RKO (cell line): ENCODE measurements around the gene RPS15.
A peak's percentile ranks its signal among the peaks of the same experiment; 100 is the strongest.

ENCODE experiments used
- DNase-seq: peaks from one replicate; pipeline ENCODE4 v3.0.0-alpha.2; 2016; ENCODE audit warnings: low spot score

The RPS15 gene

DNA sequence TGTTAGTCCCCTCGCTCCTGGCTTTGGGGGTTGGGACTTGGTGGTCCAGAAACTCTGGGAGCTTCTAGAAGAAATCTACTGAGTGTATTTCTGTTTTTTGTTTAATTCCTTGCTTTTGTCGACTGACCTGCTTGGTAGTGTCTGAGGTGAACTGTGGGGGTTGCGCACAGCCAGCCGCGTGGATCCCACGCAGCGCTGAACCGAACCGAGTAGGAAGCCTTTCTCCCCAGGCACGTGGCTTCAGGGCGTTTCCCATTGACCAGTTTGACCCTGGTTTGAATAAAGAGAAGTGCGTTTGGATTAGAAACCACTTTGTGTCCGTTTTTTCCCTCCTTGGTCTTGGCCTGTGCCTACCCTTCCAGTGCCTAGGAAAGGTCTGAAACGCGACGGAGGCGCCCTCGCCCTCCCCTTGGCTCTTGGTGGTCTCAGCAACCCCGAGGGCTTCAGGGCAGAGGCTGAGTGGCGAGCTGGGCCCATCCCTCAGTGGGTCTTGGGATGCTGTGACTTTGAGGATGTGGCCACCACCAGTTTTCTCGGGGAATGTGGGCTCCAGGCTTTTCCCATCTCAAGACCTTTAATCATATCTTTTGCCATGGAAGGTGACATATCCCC is 2.7 kb upstream of the RPS15 start:
- DNase-seq: no peak

DNA sequence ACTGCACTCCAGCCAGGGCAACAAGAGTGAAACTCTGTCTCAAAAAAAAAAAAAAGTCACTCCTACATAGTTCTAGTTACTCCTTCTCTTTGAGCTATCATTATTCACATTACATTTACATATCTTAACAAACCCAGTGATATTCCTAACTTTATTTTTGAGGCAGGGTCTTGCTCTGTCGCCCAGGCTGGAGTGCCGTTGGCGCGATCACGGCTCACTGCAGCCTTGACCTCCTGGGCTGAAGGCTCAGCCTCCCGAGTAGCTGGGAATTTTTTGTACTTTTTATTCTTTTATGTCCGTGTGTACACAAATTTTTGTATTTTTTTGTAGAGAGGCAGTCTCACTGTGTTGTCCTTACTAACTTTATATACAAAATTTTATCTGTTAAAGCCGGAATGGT is 587 bp upstream of the RPS15 start:
- DNase-seq: no peak

DNA sequence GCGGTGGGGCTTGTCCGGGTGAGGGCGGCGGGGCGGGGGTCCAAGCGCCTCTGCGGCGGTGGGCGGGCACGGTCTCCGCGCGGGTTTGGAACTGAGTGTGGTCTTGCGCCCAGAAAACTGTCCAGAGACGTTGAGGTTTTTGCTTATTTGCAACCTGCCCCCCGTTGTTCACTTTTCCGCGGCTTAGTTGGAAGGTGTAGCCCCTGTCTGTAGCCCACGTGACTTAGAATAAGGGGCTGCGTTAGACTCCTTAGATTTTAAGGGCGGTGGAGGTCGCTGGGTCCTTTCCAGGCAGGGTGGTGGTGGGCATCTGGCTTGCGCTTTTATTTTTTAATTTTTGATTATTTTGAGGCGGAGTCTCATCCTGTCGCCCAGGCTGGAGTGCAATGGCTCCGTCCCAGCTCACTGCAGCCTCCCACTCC is 748 bp downstream of the RPS15 start:
- DNase-seq: no peak

DNA sequence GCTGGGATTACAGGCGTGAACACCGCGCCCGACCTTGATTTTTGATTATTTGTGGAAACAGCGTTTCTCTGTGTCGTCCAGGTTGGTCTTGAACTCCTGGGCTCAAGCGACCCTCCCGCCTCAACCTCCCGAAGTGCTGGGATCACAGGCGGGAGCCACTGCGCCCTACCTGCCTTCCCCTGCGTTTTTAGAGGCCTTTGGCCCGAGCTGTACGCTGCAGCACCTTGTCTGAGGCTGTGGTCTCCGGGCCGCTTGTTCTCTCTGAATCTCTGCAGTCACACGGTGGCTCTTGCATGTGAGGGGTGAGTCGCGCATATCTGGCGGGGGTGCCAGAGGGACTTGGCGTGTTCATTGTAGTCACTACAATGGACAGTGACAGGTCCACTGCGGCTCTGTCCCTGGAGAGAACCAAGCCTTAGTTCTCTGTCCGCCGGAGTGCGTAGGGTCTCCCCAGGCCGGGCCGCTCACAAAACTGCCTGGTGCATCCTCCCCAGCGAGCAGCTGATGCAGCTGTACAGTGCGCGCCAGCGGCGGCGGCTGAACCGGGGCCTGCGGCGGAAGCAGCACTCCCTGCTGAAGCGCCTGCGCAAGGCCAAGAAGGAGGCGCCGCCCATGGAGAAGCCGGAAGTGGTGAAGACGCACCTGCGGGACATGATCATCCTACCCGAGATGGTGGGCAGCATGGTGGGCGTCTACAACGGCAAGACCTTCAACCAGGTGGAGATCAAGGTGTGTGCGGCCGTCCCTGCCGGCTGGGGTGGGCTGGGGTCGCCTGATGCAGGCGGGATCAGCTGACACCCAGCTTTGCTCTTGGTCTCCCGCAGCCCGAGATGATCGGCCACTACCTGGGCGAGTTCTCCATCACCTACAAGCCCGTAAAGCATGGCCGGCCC is 1.6 kb downstream of the RPS15 start:
- DNase-seq: peak; percentile 42

DNA sequence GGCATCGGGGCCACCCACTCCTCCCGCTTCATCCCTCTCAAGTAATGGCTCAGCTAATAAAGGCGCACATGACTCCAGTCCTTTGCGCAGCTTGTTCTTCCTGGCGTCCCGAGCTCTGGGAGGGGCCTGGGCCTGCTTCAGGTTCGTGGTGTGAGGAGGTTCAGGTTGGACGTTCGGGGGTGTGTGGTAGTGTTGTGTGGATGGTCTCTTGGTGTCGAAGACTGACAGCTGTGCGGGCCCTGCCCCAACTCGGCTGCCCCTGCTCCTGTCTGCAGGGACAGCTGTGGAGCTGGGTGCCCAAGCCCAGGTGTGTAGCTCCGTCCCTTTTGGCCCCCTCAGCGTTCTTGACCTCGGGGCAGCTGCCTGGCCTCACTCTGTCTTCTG is 2.2 kb downstream of the RPS15 start:
- no peak for DNase-seq

DNA sequence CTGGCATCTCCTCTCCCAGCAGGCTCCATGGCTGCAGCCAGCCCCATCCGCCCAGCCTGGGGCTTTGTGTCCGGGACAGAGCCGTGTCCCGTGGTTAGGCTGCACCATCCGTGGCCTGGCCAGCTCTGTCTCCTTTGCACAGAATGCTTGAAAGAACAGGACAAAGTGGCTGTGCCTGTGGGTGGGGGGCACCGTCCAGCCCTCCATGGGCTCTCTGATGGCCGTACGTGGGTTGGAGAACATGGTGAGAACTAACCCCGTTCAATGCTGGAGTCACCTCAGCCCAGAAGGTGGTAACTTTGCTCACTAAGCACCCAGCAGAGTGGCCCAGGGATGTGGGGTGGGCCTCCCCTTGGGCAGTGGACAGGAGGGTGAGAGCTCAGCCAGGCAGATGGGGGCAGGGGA is 2.8 kb downstream of the RPS15 start:
- no peak for DNase-seq

DNA sequence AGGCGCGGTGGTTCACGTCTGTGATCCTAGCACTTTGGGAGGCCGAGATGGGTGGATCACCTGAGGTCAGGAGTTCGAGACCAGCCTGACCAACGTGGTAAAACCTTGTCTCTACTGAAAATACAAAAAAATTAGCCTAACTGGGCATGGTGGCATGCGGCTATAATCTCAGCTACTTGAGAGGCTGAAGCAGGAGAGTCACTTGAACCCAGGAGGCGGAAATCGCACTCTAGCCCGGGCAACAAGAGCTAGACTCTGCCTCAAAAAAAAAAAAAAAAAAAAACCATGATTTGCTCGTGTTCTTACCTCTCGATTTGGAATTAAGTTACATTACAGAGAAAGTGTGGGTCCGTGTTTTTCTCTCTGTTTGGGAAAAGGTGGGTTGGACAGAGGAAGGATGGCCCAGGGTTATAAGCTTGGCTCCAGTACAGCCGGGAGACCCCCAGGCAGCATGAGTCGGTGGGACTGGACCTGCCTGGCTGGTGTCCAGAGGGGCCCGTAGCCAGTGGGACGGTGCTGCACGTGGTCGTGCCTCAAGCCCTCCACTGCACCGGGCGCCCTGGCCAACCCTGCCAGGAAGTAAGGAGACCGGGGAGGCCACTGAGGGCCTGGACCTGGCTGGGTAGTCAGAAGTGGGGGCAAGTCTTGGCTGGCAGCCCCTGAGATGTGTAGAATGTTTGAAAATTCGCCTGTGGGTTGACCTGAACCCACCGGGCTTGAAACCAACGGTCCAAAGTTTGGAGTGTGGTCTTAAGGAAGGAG is 3.7 kb downstream of the RPS15 start:
- no peak for DNase-seq

DNA sequence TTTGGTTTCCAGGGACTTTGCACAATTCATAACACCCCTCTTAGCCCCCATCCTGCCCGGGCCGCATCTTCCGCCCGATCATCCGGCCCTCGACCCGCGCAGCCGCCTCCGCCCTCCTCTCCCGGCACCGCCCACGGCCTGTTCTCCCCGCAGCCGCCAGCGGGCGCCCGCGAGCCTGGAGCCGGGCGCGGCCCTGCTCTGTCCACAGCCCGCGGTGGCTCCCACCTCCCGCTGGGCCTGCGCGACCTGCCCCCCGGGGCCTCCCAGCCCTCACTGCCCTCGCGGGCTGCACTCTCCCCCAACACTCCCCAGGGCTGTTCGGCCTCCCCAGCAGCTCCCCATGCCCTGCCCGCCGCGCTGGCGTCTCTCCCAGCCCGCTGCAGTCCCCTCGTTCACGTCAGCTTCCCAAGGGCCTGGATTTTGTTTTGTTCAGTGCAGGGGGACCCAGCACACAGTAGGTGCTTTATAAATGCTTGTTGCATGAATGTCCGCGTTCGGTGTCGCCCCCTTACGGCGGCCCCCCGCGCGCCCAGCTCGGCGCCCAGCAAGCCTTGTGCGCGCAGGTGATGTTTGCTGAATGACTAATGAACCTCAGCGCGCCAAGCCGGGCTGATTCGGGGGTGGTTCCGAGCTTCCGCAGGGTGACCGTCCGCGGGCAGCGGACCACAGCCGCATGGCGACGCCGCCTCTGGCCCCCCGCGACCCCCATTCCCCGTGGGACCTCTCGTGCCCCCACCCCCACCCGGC is 7.2 kb downstream of the RPS15 start:
- DNase-seq: peak; percentile 79

DNA sequence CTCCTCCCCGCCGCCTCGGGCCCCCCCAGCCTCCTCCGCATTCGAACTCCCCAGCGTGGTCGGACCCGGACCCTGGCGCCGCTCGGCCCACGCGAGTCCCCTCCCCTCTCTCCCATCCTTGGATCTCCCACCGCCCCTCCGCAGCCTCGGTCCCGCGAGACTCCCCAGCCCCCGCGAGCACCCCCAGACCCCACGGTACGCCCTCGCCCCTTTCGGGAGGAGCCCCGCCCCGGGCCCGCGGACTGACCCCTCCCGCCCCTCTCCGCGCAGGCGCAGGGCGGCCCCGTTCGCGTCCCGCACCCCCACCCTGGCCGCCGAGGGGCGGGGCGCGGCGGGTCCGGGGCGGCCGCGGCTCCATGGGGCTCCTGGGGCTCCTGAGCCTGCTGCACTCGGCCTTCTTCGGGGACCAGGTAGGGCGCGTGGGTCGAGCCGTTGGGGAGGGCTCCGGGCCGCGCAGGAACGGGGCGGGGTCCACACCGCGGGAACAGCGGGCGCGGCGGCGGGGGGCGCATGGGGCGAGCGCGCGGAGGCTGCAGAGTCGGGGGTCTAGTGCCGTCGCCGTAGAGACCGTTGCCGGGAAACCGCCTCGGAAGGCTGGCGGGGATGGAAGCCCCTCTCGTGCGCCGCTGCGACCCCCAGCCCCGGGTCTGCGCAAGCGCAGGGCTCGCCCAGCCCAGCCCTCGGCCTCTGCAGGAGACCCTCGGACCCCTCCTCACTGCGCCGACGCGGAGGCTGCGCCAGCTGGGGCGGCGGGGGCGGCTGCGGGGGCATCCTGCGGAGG is 7.9 kb downstream of the RPS15 start:
- DNase-seq: peak; percentile 47

DNA sequence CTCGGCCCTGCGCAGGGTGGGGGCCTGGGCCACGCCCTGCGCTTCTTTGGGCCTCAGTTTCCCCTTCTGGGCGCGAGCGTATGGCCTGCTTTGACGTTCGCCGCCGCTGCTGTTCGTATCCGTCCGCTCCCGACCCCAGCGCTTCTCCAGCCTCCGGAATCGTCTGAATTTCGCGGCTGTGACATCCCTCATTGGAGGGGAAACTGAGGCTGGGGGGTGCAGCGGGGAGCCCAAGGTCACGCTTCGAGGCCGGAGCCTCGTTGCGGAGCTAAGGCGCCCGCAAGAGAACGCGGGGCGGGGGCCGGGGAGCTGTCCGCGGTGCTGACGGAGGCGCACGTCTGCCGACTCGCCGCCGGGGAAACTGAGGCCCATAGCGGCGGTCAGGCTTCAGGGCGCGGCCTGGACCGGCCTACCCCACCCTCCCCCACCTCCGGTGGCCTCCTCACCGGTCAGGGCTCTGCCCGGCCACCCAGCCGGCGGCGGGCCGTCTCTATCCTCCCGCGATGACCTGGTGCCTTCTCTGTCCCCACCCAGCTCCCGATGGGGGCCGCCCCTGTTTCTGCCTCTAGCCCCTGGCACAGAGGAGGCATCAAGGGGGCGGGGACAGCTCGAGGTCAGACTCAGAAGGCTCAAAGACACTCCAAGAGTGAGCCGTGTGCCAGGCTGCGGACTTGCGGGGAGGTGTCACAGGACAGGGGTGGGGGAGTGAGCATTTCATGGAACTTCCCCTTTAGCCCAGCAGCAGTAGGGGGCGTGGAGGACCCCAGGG is 8.7 kb downstream of the RPS15 start:
- no peak for DNase-seq

DNA sequence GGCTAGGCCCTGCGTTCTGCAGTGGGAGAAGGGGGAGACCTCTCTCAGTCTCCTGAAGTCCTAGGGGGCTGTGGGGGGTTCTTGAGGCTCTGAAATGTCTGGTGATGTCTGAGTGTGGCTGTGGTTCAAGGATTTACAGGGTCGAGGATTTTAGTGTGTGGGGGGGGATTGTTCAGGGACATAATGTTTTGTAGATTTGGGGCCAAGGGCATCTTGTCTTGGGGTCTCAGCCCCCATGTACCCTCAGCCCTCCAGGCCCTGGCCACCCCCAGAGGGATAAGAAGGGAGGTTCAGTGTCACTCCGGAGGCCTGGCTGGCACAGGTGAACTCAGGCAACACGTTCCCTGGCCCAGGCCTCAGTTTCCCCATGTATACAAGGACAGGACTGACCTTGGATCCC is 9.3 kb downstream of the RPS15 start:
- no peak for DNase-seq

DNA sequence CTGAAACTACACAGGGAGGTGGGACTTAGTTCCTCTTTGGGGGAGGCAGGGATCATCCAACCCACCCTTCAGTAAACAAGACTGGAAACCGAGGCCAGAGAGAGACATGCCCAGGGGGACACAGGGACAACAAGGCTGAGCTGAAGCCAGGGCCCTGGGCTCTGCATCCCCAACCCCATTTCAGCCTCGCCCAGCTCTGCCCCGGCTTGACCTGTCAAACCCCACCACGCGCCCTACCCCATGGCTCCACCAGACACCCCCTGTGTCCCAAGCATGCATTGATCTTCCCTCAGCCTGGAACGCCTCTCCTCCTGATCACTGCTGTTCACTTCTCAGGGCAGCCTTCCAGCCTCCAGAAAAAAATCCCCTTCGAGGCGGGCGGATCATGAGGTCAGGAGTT is 9.7 kb downstream of the RPS15 start:
- DNase-seq: no peak

DNA sequence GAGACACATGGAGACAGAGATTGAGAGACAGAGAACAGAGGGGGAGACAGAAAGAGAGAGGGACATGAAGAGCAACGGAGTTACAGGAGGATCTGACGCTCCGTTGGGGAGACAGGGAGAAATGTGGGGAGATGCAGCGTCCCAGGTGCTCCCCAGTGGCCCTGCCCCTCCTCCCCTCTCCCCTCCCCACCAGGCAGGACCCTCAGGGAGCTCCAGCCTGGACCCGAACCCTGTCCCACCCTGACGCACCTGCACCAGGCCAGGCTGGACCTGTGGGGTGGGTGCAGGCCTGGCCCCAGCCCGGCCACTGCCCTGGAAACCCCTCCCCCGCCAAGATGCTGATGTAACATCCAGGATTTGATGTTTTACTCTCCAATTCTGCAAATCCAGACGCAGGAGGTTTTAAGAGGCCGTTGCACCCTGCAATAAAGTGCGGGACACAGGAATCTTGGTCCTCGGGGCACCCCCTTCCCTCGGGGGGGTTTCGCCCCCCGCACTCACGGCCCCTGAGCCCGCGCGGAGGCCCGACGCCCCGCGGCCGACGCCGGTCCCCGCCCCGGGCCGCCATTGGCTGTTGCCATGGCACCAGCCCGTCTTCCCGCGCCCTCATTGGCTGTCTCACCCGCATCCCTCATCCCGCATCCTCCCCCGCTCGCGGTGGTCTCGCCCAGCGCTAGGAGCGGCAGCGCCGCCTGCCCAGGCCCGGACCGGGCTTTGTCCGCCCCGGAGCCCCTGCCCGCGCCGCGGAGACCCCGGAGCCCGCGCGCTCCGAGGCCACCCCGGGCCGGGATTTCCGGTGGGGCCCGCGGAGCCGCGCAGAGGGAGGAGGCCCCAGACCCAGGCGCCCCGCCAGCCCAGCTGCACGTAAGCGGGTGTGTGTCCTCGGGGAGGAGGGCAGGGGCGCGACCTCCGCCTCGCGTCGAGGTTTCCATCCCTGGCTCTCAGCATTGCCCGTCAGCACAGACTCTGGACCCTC is 11.6 kb downstream of the RPS15 start, which contains the start of gene APC2:
APC2 (plus strand) TSS at position 655 of the 976 bp plus-strand sequence. CDS start 2,881 bp downstream, outside the sequence.
- DNase-seq: no peak

DNA sequence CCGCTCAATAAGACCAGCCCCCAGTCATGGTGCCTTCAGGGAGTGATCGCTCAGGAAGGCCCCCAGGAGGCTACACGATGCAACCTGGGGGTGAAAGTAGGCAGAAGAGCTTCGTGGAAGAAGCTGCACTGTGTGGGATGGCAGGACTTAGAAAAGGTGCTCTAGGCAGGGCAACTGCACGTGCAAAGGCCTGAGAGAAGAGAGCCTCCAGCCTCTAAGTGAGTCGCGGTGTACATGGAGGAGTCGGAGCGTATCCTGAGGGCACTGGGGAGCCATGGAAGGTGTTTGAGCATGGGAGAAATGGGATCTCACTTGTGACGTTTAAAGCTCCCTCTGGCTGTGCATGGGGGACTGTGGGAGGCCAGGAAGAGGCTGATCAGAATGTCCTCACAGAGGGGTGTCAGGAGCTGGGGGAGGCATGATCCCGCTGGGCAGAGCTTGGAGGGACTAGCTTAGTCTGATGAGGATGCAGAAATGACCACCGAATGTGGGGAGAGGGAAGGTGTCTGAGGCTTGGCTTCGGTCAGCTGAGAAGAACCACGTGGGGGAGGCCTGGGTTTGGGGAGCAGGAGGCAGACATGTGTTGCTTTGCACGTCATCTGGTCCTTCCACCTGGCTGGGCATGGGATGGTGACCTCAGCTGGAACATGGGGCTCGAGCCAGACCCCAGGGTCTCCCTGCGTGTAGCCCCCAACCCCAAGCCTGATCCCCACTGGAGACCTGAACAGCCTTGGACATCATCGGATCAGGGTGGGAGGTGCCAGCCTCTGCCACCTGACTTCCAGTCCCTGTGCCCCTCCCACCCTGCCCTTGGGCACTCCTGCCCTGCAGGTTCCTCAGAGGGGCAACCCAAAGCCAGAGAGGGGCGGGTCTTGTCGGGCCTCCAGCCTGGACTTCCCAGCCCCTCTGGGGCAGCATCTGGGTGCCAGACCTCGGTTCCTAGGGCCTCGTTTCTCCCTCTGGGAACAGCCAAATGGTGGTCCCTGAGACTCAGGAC is 12.8 kb downstream of the RPS15 start:
- DNase-seq: no peak

DNA sequence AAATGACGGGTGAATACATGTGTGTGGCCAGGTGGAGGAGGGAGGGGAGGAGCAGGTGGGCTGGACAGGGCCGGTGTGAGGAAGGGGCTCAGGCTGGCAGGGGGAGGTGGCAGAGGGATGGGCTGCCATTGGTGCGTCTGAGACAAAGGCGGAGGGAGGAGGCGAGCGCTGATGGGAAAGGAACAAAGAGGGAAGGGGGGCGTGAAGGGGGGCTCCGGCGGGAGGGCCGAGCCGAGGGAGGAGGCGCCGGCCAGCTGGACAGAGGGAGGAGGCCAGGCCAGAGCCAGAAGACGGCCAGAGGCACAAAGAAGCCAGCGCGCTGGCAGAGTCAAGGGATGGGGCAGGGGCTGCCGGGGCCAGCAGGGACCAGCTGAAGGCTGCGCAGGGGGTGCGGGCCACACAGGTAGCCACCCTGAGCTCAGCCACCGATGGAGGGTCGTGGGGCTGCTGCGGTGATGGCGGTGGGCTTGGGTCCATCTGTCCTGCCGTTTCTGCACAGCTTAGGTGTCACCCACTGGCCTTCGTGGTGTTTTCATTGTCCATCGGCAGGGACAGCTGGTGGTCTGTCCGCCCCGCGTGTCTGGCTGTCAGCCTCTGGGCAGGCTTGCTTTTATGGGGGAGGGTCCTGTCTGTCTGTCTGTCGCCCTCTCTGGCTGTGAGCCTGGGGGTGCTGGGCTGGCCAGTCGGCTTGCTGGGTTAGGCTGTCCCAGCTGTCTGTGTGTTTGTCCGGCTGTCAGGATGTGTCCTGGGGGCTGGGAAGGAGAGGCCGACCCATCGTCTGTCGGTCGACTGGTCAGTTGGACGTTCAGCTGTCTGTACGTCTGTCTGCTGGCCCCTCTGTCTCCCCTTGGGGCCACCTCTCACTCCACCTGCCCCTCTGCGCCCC is 14.0 kb downstream of the RPS15 start:
- no peak for DNase-seq

DNA sequence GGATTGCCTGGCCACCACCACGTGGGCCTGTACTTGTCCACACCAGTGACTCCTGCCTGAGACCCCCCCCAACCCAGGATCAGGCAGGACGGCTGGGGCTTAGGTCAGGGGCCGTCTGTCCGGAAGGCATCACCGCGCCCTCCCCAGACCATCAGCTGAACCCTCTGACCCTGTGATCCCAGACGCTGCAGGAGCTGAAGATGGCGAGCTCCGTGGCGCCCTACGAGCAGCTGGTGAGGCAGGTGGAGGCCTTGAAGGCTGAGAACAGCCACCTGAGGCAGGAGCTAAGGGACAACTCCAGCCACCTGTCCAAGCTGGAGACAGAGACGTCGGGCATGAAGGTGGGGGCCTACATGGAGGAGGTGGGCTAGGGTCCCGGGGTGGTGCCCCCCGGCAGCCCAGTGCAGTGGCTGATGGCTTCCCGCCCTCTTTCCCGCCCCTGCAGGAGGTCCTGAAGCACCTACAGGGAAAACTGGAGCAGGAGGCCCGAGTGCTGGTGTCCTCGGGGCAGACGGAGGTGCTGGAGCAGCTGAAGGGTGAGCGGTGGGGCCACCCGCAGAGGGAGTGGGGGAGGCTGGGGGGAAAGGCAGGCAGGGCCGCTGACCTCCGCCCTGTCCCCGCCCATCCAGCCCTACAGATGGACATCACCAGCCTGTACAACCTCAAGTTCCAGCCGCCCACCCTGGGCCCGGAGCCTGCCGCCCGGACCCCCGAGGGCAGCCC is 14.8 kb downstream of the RPS15 start:
- DNase-seq: no peak
